ENCODE measurements around the gene WNT7B.

- TF ChIP-seq CTCF (IDR thresholded peaks at IDR 0.05 in 8 of 11, conservative IDR thresholded peaks at IDR 0.05 in 3 of 11), result no peak
- TF ChIP-seq POLR2A (IDR thresholded peaks at IDR 0.05), result no peak
Observed at GRCh38 chr22:46025225-46025972, 48.4 kb upstream of the WNT7B start.

Data from spleen (tissue), 7 donors.